GM12891 (cell line): Measurements from ENCODE around the gene TIFAB.

Source experiments
- PAX5 ChIP-seq: IDR thresholded peaks from 2 replicates; pipeline ENCODE4 v1.6.1; 2011; ENCODE audit warnings: low read length, moderate library complexity, mild to moderate bottlenecking; ENCODE audit not compliant: insufficient read depth, severe bottlenecking
- POLR2A ChIP-seq: IDR thresholded peaks from 2 replicates; pipeline ENCODE4 v1.6.1; 2011; ENCODE audit warnings: low read depth, low read length, control low read depth
- POLR2AphosphoS5 ChIP-seq: IDR thresholded peaks from 2 replicates; pipeline ENCODE4 v1.6.1; 2011; ENCODE audit warnings: low read depth, low read length, control low read depth
- SPI1 ChIP-seq: IDR thresholded peaks from 2 replicates; pipeline ENCODE4 v1.6.1; 2011; ENCODE audit warnings: low read depth, low read length, control low read depth

DNA sequence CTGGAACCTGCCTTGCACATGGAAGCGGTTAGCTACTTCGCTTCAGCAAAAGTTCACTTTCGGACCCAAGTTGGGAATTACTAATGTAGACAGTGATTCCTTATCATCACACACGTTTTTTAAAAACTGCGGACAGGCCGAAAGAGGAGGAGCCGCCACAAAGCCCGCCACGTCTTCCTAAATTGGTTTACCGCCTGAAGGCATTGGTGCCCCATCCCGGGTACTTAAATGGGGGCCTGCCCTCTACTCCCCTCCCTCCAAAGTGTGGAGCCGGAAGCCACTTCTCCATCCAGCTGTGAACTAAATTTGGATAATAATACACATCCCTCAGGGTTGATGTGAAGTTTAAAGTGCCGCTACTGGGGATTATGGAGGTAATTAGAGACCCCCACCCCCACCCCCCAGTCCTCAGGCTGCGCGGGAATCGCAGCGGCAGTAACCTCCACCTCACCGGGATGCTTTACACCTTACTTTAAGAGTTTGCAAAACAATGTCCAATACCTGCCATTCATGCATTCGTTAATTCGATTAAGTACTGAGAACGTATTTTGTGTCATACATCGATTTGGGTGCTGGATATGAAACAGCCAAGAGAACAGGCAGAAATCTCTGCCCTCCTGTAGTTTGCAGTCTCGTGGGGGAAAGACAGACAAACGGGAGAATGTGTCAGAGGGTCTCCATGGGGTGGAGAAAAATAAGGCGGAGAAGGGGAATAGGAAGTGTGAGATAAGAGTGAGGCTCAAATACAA, 52.2 kb downstream of the TIFAB start:
- TF ChIP-seq POLR2AphosphoS5 (no peak), POLR2A (no peak), PAX5 (no peak), SPI1 (no peak)
